HG03280 (cell line): ENCODE measurements around the gene STX2.
A peak's percentile ranks its signal among the peaks of the same experiment; 100 is the strongest.
"Not testable (repeated sequence)": the region's sequence is repeated elsewhere in the genome, so short reads cannot be mapped to it uniquely, and the experiment has no call there.

ENCODE experiments used
- ATAC-seq: cut with Tn5 transposase; IDR thresholded peaks from one replicate; pipeline ENCODE4 v1.9.1; 2021; ENCODE audit warnings: mild to moderate bottlenecking, moderate library complexity; ENCODE audit not compliant: unreplicated experiment

STX2 gene

GRCh38 chr12:130838951-130839769, at the start of gene STX2:
STX2 (minus strand) TSS chr12:130839250; CDS start chr12:130839099, 151 bp downstream.
- ATAC-seq: peak; percentile 89

- not testable (repeated sequence) for ATAC-seq
Observed at GRCh38 chr12:130887190-130887589, 48.1 kb upstream of the STX2 start.

- ATAC-seq: no peak
Observed at GRCh38 chr12:130881548-130881947, 42.5 kb upstream of the STX2 start.

DNA sequence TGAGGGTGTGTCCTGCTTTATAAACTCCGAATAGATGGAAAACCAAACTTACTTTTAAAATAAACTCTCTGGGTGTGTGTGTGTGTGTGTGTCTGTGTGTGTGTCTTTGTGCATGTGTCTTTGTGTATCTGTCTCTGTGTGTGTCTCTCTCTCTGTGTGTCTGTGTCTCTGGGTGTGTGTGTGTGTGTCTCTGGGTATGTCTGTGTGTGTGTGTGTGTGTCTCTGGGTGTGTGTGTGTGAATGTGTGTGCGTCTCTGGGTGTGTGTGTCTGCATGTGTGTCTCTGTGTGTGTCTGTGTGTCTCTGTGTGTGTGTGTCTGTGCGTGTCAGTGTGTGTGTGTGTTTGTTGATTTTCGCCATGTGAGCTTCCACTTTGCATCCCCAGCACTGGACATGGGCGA, 42.0 kb upstream of the STX2 start:
- no peak for ATAC-seq

GRCh38 chr12:130880411-130880885, 41.4 kb upstream of the STX2 start:
- no peak for ATAC-seq

GRCh38 chr12:130879781-130880389, 40.8 kb upstream of the STX2 start:
- peak; percentile 4 for ATAC-seq

GRCh38 chr12:130879212-130879686, 40.2 kb upstream of the STX2 start:
- ATAC-seq: peak; percentile 78

GRCh38 chr12:130878193-130879185, 39.4 kb upstream of the STX2 start:
- no peak for ATAC-seq

- no peak for ATAC-seq
Observed at GRCh38 chr12:130877333-130877732, 38.3 kb upstream of the STX2 start.

DNA sequence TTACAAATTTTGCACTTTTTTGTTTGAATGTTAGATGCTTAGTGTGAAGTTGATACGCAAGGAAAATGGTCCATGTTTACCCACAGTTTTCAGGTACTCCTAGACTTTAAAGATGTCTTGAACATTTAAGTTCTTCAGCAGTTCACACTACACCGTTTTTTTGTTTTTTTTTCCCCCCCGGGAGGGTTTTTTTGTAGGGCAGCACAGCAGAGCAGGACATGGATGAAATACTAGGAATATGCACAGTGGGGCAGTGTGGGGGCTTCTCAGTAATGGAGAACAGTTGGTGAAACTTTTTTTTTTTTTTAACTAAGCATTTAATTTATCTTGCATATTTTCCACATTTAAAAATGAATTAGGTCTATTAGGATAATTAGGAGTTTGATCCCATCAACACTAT, 37.7 kb upstream of the STX2 start:
- ATAC-seq: no peak

GRCh38 chr12:130876297-130876696, 37.2 kb upstream of the STX2 start:
- ATAC-seq: no peak

DNA sequence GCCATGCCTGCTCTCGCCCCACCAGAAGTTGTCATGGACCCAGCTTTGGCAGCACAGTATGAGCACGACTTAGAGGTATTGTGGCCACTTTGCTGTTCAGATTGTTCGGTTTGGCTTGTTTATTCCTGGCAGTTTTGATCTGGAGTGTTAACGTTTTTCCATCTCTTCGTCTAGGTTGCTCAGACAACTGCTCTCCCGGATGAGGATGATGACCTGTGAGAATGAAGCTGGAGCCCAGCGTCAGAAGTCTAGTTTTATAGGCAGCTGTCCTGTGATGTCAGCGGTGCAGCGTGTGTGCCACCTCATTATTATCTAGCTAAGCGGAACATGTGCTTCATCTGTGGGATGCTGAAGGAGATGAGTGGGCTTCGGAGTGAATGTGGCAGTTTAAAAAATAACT, 36.7 kb upstream of the STX2 start:
- ATAC-seq: not testable (repeated sequence)

DNA sequence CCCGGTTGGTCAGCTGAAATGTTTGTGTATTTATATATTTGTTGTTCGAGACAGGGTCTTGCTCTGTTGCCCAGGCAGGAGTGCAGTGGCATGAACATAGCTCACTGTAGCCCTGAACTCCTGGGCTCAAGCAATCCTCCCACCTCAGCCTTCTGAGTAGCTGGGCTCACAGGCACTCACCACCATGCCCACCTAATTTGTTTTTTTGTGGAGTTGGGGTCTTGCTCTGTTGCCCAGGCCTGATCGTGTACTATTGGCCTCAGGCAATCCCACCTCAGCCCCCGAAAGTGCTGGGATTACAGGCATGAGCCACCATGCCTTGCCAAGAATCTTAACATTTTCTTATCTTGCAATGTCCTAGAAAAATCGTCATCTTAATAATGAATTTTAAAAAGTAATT, 36.1 kb upstream of the STX2 start:
- ATAC-seq: no peak

DNA sequence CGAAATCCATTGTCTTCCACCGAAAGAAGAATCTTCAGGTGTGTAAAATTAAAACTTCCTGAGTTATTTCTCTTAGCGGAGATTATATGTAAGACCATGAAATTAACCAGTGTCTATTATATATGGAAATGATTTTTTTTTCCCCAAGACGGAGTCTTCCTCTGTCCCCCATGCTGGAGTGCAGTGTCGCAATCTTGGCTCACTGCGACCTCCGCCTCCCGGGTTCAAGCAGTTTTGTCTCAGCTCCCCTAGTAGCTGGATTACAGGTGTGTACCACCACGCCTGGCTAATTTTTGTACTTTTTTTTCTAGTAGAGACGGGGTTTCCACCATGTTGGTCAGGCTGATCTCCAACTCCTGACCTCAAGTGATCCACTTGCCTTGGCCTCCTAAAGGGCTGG, 35.6 kb upstream of the STX2 start:
- ATAC-seq: no peak

DNA sequence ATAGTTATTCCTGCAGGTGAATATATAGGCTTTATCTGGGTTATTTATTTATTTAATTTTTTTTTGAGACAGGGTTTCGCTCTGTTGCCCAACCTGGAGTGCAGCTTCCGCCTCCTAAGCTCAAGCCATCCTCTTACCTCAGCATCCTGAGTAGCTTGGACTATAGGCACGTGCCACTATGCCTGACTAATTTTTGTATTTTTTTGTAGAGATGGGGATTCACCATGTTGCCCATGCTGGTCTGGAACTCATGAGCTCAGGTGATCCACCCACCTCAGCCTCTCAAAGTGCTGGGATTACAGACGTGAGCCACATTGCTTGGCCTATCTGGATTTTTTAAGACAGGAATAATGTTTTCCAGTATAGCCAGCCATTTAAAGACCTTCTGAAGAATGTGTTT, 34.8 kb upstream of the STX2 start:
- no peak for ATAC-seq

DNA sequence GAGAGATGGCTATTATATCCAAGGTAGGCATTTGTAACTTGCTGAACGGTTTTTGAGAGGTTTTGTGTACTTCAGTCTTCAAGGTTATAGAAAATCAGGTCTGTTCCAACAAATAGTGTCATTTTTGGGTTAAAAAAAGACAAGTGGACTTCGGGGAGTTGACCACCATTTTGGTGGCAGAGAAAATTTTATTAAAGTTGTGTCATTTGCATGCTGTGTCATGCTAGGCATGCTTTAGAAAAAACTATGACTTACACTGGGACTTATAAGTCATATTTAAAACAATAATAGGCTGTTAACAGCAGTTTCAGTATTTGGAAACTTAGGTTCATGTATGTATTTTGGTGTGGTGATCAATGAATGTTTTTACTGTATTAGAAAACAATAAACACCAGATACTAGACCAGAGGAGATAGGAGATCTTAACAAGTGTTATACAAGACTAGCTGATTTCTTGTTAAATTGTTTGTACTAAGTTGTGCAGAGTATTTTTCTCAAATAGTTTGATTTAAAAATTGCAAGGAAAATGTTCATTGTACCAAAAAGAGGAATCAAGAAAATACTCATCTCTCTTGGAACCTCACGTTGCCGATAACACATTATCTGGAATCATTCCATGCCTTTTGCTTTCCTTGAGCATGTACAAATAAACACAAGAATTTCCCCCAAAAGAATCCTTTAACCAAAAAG, 34.2 kb upstream of the STX2 start:
- ATAC-seq: no peak

DNA sequence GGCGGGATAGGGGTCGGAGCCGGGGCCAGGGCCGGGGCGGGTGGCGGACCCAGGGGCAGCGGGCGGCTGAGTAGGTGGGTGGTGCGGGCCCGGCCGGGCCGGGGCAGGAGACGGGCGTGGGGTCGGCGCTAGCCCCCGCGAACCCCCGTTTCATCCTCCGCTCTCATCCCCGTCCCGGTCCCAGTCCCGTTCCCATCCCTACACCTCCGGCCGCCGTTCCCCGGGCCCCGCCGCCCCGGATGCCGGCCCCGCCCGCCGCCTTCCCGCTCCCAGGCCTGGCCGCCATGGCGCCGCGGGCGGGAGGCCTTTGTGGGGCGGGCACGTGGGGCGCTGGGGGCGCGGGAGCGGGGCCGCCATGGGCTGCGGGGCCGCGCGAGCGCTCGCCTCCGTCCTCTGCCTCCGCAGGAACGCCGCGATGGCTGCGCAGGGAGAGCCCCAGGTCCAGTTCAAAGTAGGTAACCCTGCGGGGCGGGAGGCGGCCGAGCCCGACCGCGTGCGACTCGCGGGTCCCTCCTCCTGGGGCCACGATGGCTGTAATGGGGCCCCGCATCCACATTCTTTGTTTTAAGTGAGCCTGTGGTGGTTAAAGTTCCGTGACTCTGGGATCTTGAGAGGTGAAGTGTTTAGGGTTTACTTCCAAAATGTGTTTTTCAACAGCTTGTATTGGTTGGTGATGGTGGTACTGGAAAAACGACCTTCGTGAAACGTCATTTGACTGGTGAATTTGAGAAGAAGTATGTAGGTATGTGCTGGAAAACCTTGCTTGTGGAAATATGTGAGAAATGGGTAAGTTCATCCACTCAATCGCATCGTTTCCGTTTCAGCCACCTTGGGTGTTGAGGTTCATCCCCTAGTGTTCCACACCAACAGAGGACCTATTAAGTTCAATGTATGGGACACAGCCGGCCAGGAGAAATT, 33.4 kb upstream of the STX2 start:
- ATAC-seq: peak; percentile 24

DNA sequence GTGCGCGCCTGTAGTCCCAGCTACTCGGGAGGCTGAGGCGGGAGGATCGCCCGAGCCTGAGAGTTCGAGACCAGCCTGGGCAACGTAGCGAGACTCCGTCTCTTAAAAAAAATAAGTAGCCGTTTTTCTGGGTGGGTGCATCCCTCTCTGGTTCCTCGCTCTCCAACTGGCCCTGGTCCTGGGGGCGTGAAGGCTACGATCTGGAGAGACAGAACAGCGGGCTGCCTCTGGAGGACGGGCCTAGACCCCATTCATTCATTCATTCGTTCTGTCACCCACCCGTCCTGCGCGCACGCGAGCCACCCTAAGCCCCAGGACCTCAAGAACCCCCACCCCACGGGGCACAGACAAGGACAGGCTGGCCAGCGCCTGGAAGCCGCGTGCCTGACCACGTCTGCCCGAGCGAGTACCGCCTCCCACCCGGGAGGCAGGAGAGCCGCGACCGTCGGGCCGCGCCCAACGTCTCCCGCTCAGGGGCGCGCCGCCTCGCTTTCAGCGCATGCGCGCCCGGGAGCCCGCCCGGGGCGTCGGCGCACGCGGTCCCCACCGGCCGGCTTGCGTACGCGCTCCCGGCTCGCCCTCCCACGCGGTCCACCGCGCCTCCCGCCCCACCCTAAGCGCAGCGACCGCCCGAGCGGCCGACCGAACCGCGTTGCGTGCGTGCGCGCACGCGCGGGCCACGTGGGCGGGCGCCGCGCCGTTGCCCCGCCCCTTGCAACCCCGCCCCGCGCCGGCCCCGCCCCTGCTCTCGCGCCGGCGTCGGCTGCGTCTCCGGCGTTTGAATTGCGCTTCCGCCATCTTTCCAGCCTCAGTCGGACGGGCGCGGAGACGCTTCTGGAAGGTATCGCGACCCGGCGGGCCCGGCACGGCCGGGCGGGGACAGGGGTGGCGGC, 32.5 kb upstream of the STX2 start, which contains the start of gene RAN:
Gene RAN (plus strand): TSS at position 781 of the 893 bp plus-strand sequence. CDS start 528 bp downstream, outside the sequence.
- peak; percentile 77 for ATAC-seq
